Measurements from ENCODE around the gene KDM5D.

The KDM5D gene

GRCh38 chrY:19744381-19745378, at the start of gene KDM5D:
TSS of gene KDM5D (minus strand) at chrY:19744726. CDS start at chrY:19744534, 192 bp downstream.
- DNase-seq (ENCODE audit: low read depth in 2 of 2) = peak; percentile 45 to 53

DNA sequence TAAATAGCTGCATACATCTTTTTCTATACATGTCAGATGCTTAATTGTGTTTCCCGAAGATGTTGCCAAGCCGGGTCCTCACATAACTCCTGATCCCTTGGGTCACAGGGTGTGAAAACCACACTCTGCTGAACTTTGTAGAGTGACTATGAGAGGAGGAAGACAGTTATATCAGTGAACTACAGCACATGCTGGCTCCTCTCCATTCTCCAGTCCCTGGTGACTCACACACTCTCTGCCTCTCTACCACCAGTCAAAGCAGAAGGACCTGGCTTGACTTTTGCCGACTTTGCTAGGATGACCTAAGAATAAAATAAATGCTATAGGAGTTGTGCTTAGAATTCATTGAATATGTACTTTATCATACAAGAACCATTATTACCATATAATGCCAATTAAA, 23.8 kb upstream of the KDM5D start:
- DNase-seq (ENCODE audit: low read depth in 2 of 2) = no peak

GRCh38 chrY:19743331-19743730, 1.2 kb downstream of the KDM5D start:
- no peak for DNase-seq (ENCODE audit: low read depth in 2 of 2)

DNA sequence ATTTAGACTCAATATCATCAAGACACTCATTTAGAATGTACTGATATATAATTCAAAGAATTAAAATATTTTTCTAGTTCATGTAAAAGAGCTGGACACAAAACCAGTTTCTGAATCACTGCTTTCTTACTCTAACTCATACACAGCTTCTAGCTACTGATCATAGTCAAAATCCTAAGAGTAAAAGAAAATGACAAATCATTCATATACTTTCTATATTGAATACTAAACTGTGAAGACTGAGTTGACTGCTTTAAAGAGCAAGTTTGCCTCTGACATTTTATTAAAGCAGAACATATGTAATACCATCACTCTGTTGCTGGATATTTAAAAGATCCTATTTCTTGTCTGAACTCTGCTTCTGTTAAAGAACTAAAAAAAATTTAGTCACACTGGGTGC, 2.4 kb downstream of the KDM5D start:
- no peak for DNase-seq (ENCODE audit: low read depth in 2 of 2)

DNA sequence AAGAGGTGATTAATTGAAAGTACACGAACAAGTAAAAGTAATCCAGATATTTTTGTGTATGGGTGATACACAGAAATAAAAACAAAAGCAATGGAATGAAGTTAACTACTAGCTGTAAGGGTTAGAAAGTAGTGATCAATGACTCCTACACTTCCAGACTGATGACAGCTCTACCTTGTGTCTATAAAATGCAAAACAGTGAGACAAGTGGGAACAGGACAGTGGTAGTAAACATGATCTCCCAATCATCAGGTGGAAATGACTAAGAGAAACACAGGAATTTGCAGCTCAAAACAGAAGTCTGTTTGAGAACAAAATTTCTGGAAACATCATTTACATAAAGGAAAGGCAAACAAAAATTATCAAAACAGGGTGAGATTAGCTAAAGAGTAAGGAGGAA, 10.1 kb downstream of the KDM5D start:
- DNase-seq (ENCODE audit: low read depth in 2 of 2) = no peak

GRCh38 chrY:19717950-19718349, 26.6 kb downstream of the KDM5D start:
- DNase-seq (ENCODE audit: low read depth in 2 of 2) = no peak

- DNase-seq (ENCODE audit: low read depth in 2 of 2) = no peak
Measured at GRCh38 chrY:19717146-19717545, 27.4 kb downstream of the KDM5D start.

DNA sequence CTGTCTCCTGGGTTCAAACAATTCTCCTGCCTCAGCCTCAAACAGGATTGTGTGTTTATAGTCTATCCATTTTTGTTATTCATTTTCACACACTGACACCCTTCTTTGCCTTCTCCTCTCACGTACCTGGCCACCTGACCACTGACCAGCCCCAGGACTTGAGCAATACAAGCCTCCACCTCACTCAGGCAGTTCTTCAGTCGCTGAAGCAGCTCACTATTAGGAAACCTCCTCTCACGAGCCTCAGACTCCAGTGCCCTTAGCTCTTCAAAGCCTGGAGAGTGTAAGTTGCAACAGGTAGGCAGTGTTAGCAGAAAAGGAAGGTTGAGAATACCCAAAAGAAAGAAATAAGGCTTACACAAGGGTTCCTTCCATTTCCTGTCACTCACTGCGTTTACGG, 29.3 kb downstream of the KDM5D start:
- no peak for DNase-seq (ENCODE audit: low read depth in 2 of 2)

DNA sequence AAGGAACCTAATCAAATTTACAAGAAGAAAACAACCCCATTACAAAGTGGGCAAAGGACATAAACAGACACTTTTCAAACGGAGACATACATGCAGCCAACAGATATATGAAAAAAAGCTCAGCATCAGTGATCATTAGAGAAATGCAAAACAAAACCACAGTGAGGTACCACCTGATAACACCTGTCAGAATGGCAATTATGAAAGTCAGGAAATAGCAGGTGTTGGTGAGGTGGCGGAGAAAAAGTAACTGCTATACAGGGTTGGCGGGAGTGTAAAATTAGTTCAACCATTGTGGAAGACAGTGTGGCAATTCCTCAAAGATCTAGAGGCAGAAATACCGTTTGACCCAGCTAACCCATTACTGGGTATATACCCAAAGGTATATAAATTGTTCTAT, 31.1 kb downstream of the KDM5D start:
- DNase-seq (ENCODE audit: low read depth in 2 of 2) = no peak

DNA sequence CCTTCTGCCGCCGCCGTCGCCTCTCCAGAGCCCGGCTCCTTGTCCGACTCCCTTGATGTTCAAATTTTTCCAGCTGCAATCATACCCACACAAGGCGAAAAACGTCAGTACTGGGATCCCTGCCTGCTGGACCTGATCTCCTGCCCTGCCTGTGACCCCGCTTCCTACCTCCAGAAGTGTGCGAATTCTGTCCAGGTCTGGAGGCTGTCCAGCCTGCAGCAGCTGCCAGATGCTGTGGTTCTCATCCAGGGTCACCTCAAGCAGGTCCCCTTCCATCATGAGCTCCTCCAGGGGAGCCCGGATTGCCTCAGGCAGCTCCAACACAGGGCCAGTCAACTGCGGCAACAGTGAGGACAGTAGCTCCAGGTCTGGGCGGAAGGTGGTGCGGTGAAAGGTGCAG, 38.3 kb downstream of the KDM5D start:
- DNase-seq (ENCODE audit: low read depth in 2 of 2) = no peak

DNA sequence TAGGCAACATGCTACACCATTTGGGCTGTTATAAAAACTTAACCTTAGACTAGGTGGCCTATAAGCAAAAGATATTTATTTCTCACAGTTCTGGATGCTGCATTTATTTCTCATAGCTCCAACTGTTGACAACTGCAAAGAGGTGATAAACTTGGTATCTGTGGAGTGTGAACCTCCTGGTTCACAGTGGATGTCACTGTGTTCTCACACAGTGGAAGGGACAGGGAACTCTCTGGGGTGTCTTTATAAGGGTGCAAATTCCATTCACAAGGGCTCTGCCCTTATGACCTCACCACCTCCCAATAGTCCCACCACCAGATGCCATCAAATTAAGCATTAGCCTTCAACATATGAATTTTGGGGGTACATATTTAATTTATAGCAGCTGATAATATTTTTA, 46.0 kb downstream of the KDM5D start:
- DNase-seq (ENCODE audit: low read depth in 2 of 2) = no peak

GRCh38 chrY:19680821-19681220, 63.7 kb downstream of the KDM5D start:
- no peak for DNase-seq (ENCODE audit: low read depth in 2 of 2)
